IPS-15b (cell line): ENCODE results near the gene ADGRL2.

Experiments used
- H3K27me3 ChIP-seq: one replicate; pipeline ENCODE4 v1.6.1; 2013; ENCODE audit warnings: low read length; ENCODE audit not compliant: control insufficient read depth, insufficient read depth
- H3K36me3 ChIP-seq: one replicate; pipeline ENCODE4 v1.6.1; 2013; ENCODE audit warnings: low read length; ENCODE audit not compliant: control insufficient read depth, insufficient read depth
- H3K4me1 ChIP-seq: one replicate; pipeline ENCODE4 v1.6.1; 2013; ENCODE audit warnings: mild to moderate bottlenecking, low read length; ENCODE audit not compliant: control insufficient read depth, insufficient read depth
- H3K4me3 ChIP-seq: one replicate; pipeline ENCODE4 v1.5.1; 2013; ENCODE audit warnings: low read depth, low read length
- H3K9ac ChIP-seq: one replicate; pipeline ENCODE4 v1.6.1; 2013; ENCODE audit warnings: low read depth, mild to moderate bottlenecking, low read length
- H3K9me3 ChIP-seq: one replicate; pipeline ENCODE4 v1.6.1; 2013; ENCODE audit warnings: mild to moderate bottlenecking, low read length; ENCODE audit not compliant: control insufficient read depth, insufficient read depth

The ADGRL2 gene

GRCh38 chr1:81887421-81888144 is 86.8 kb downstream of the ADGRL2 start:
- Histone ChIP-seq H3K36me3 (no peaks in the 10 kb centered on the region), H3K4me3 (no peak overlapping the region), H3K9ac (no peak overlapping the region), H3K4me1 (peaks cover 4% of the 10 kb centered on the region), H3K9me3 (no peaks in the 10 kb centered on the region), H3K27me3 (no peaks in the 10 kb centered on the region)

GRCh38 chr1:81889166-81889565 is 88.4 kb downstream of the ADGRL2 start:
- Histone ChIP-seq H3K9ac (no peak overlapping the region), H3K9me3 (no peaks in the 10 kb centered on the region), H3K27me3 (no peaks in the 10 kb centered on the region), H3K36me3 (no peaks in the 10 kb centered on the region), H3K4me3 (no peak overlapping the region), H3K4me1 (no peaks in the 10 kb centered on the region)

GRCh38 chr1:81894867-81895266 is 94.1 kb downstream of the ADGRL2 start:
- Histone ChIP-seq H3K36me3 (no peaks in the 10 kb centered on the region), H3K9ac (no peak overlapping the region), H3K27me3 (no peaks in the 10 kb centered on the region), H3K9me3 (no peaks in the 10 kb centered on the region), H3K4me1 (no peaks in the 10 kb centered on the region), H3K4me3 (no peak overlapping the region)

- Histone ChIP-seq H3K9me3 (no peaks in the 10 kb centered on the region), H3K9ac (no peak overlapping the region), H3K4me3 (no peak overlapping the region), H3K36me3 (no peaks in the 10 kb centered on the region), H3K4me1 (no peaks in the 10 kb centered on the region), H3K27me3 (no peaks in the 10 kb centered on the region)
Measured at GRCh38 chr1:81899214-81899821, 98.6 kb downstream of the ADGRL2 start.

- Histone ChIP-seq H3K27me3 (no peaks in the 10 kb centered on the region), H3K9ac (no peak overlapping the region), H3K4me1 (peaks cover 2% of the 10 kb centered on the region), H3K4me3 (no peak overlapping the region), H3K9me3 (no peaks in the 10 kb centered on the region), H3K36me3 (peaks cover 6% of the 10 kb centered on the region)
Measured at GRCh38 chr1:81907575-81907974, 106.8 kb downstream of the ADGRL2 start.

- no peaks in the 10 kb centered on the region for H3K27me3 ChIP-seq
Measured at GRCh38 chr1:81912383-81912782, 111.6 kb downstream of the ADGRL2 start.

GRCh38 chr1:81915937-81916336 is 115.2 kb downstream of the ADGRL2 start:
- no peaks in the 10 kb centered on the region for H3K36me3 ChIP-seq
- H3K4me3 ChIP-seq = no peak overlapping the region
- no peak overlapping the region for H3K9ac ChIP-seq
- peaks cover 2% of the 10 kb centered on the region for H3K4me1 ChIP-seq
- no peaks in the 10 kb centered on the region for H3K27me3 ChIP-seq
- H3K9me3 ChIP-seq = no peaks in the 10 kb centered on the region

More at GRCh38 chr1:81912383-81912782, 111.6 kb downstream of the ADGRL2 start:
- Histone ChIP-seq H3K36me3 (peaks cover 4% of the 10 kb centered on the region), H3K4me1 (peaks cover 2% of the 10 kb centered on the region), H3K9ac (no peak overlapping the region), H3K9me3 (no peaks in the 10 kb centered on the region), H3K4me3 (no peak overlapping the region)

- H3K9ac ChIP-seq = no peak overlapping the region
- H3K36me3 ChIP-seq = no peaks in the 10 kb centered on the region
- H3K27me3 ChIP-seq = no peaks in the 10 kb centered on the region
- H3K4me1 ChIP-seq = no peaks in the 10 kb centered on the region
- no peak overlapping the region for H3K4me3 ChIP-seq
- no peaks in the 10 kb centered on the region for H3K9me3 ChIP-seq
Measured at GRCh38 chr1:81920245-81920740, 119.6 kb downstream of the ADGRL2 start.

- Histone ChIP-seq H3K4me1 (peaks cover 2% of the 10 kb centered on the region), H3K4me3 (no peak overlapping the region), H3K9ac (no peak overlapping the region), H3K9me3 (no peaks in the 10 kb centered on the region), H3K27me3 (no peaks in the 10 kb centered on the region), H3K36me3 (no peaks in the 10 kb centered on the region)
Measured at GRCh38 chr1:81920886-81921285, 120.2 kb downstream of the ADGRL2 start.

GRCh38 chr1:81921344-81921743 is 120.6 kb downstream of the ADGRL2 start:
- no peak overlapping the region for H3K4me3 ChIP-seq
- H3K4me1 ChIP-seq = peaks cover 2% of the 10 kb centered on the region
- no peaks in the 10 kb centered on the region for H3K27me3 ChIP-seq
- H3K9ac ChIP-seq = no peak overlapping the region
- H3K9me3 ChIP-seq = no peaks in the 10 kb centered on the region
- H3K36me3 ChIP-seq = no peaks in the 10 kb centered on the region

GRCh38 chr1:81921851-81922462 is 121.2 kb downstream of the ADGRL2 start:
- peaks cover 2% of the 10 kb centered on the region for H3K4me1 ChIP-seq
- H3K9ac ChIP-seq = no peak overlapping the region
- no peaks in the 10 kb centered on the region for H3K27me3 ChIP-seq
- H3K4me3 ChIP-seq = no peak overlapping the region
- H3K9me3 ChIP-seq = no peaks in the 10 kb centered on the region
- no peaks in the 10 kb centered on the region for H3K36me3 ChIP-seq

GRCh38 chr1:81922955-81923354 is 122.2 kb downstream of the ADGRL2 start:
- Histone ChIP-seq H3K9ac (no peak overlapping the region), H3K9me3 (no peaks in the 10 kb centered on the region), H3K4me1 (peaks cover 2% of the 10 kb centered on the region), H3K4me3 (no peak overlapping the region), H3K36me3 (no peaks in the 10 kb centered on the region), H3K27me3 (no peaks in the 10 kb centered on the region)
